ENCODE data around the gene CES2.

DNA sequence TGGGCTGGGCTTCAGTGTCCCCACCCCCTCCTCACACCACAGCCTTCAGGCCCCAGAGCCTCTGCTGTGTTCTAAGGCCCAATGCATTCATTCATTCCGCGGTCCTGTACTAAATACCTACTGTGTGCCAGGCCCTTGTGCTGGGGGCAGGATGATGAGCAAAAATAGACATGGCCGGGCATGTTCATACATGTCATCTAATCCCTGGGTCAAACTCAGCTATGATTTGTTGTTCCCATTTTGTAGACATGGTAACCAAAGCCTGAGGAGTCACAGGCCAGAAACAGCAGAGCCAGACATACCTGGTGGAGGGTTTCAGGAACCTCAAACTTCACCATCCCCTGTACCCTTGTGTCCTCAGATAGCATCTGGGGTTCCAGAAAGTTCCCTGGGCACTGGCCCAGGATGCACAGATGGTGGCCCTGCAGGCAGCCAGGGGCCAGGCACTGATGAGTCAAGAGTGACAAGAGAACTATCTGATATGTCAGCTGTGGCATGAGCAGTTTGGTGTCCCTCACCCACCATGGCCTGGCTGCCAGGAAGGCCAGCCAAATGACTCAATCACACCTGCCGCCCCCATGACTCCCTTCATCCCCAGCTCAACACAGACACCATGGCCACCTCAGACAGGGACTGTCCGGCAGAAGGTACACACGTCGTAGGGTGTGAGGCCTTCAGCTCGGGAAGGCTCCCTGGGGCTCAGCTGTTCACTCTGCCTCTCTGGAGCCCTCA is 7.2 kb upstream of the CES2 start:
- no peak for TF ChIP-seq POLR2A (IDR thresholded peaks at IDR 0.05)
- TF ChIP-seq, protein P1, sequence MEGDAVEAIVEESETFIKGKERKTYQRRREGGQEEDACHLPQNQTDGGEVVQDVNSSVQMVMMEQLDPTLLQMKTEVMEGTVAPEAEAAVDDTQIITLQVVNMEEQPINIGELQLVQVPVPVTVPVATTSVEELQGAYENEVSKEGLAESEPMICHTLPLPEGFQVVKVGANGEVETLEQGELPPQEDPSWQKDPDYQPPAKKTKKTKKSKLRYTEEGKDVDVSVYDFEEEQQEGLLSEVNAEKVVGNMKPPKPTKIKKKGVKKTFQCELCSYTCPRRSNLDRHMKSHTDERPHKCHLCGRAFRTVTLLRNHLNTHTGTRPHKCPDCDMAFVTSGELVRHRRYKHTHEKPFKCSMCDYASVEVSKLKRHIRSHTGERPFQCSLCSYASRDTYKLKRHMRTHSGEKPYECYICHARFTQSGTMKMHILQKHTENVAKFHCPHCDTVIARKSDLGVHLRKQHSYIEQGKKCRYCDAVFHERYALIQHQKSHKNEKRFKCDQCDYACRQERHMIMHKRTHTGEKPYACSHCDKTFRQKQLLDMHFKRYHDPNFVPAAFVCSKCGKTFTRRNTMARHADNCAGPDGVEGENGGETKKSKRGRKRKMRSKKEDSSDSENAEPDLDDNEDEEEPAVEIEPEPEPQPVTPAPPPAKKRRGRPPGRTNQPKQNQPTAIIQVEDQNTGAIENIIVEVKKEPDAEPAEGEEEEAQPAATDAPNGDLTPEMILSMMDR (IDR thresholded peaks at IDR 0.05): no peak
